ENCODE results near the gene CMIP. TPM values are rescaled to one million over a fixed set of nuclear protein-coding genes. Genes with fewer than 3 reads are reported as not detected.

Gene CMIP
- polyA plus RNA-seq, 3 donors, result 37.2 to 42.7 (median 38.1) TPM

- no peak for DNase-seq (ENCODE audit: low read depth in 3 of 3, low spot score in 2 of 3)
These were observed 14.4 kb downstream of the CMIP start for GRCh38 chr16:81458827-81459598.

- DNase-seq (ENCODE audit: low read depth in 3 of 3, low spot score in 2 of 3), result no peak
These were observed 15.5 kb downstream of the CMIP start for GRCh38 chr16:81460075-81460474.

GRCh38 chr16:81461243-81461642 is 16.6 kb downstream of the CMIP start:
- no peak for DNase-seq (ENCODE audit: low read depth in 3 of 3, low spot score in 2 of 3)

GRCh38 chr16:81461766-81462165 is 17.2 kb downstream of the CMIP start:
- DNase-seq (ENCODE audit: low read depth in 3 of 3, low spot score in 2 of 3), result no peak

GRCh38 chr16:81462683-81463082 is 18.1 kb downstream of the CMIP start:
- no peak for DNase-seq (ENCODE audit: low read depth in 3 of 3, low spot score in 2 of 3)

- DNase-seq (ENCODE audit: low read depth in 3 of 3, low spot score in 2 of 3), result no peak
These were observed 18.8 kb downstream of the CMIP start for GRCh38 chr16:81463296-81463890.

GRCh38 chr16:81464279-81464678 is 19.7 kb downstream of the CMIP start:
- no peak for DNase-seq (ENCODE audit: low read depth in 3 of 3, low spot score in 2 of 3)

- DNase-seq (ENCODE audit: low read depth in 3 of 3, low spot score in 2 of 3), result no peak
These were observed 20.9 kb downstream of the CMIP start for GRCh38 chr16:81465375-81465943.

GRCh38 chr16:81466356-81466980 is 21.9 kb downstream of the CMIP start:
- no peak for DNase-seq (ENCODE audit: low read depth in 3 of 3, low spot score in 2 of 3)

- no peak for DNase-seq (ENCODE audit: low read depth in 3 of 3, low spot score in 2 of 3)
These were observed 22.5 kb downstream of the CMIP start for GRCh38 chr16:81467072-81467471.

GRCh38 chr16:81467815-81468214 is 23.2 kb downstream of the CMIP start:
- no peak for DNase-seq (ENCODE audit: low read depth in 3 of 3, low spot score in 2 of 3)

- DNase-seq (ENCODE audit: low read depth in 3 of 3, low spot score in 2 of 3), result no peak
These were observed 23.8 kb downstream of the CMIP start for GRCh38 chr16:81468269-81468902.

GRCh38 chr16:81469183-81469677 is 24.6 kb downstream of the CMIP start:
- no peak for DNase-seq (ENCODE audit: low read depth in 3 of 3, low spot score in 2 of 3)

- no peak for DNase-seq (ENCODE audit: low read depth in 3 of 3, low spot score in 2 of 3)
These were observed 25.3 kb downstream of the CMIP start for GRCh38 chr16:81469710-81470535.

- DNase-seq (ENCODE audit: low read depth in 3 of 3, low spot score in 2 of 3), result no peak
These were observed 26.4 kb downstream of the CMIP start for GRCh38 chr16:81470796-81471636.

GRCh38 chr16:81471882-81472281 is 27.3 kb downstream of the CMIP start:
- no peak for DNase-seq (ENCODE audit: low read depth in 3 of 3, low spot score in 2 of 3)

- no peak for DNase-seq (ENCODE audit: low read depth in 3 of 3, low spot score in 2 of 3)
These were observed 27.8 kb downstream of the CMIP start for GRCh38 chr16:81472391-81472790.

- DNase-seq (ENCODE audit: low read depth in 3 of 3, low spot score in 2 of 3), result no peak
These were observed 28.5 kb downstream of the CMIP start for GRCh38 chr16:81473066-81473488.

GRCh38 chr16:81473558-81473957 is 28.9 kb downstream of the CMIP start:
- DNase-seq (ENCODE audit: low read depth in 3 of 3, low spot score in 2 of 3), result peak in 1 of 3 donors; percentile 45

All from right renal cortex interstitium (tissue), 3 donors.